GM23338 (cell line): ENCODE data around the gene TRDMT1.

Source experiments
- CREB1 ChIP-seq: fragments of 250-450 bp; sonication (Bioruptor Pico); IDR thresholded peaks from 2 replicates; pipeline ENCODE4 v1.5.0; 2020; ENCODE audit warnings: low read depth, mild to moderate bottlenecking, moderate library complexity
- EZH2 ChIP-seq: fragments of 200-600 bp; sonication (generic); IDR thresholded peaks from one replicate; pipeline ENCODE4 v1.8.0; 2017; ENCODE audit warnings: antibody characterized with exemption, mild to moderate bottlenecking, low read depth; ENCODE audit not compliant: unreplicated experiment
- EZH2phosphoT487 ChIP-seq: fragments of 200-600 bp; sonication (generic); IDR thresholded peaks from one replicate; pipeline ENCODE4 v1.8.1; 2018; ENCODE audit warnings: antibody characterized with exemption; ENCODE audit not compliant: unreplicated experiment
- POLR2AphosphoS5 ChIP-seq: IDR thresholded peaks from 2 replicates; pipeline ENCODE4 v1.6.1; 2016; ENCODE audit warnings: antibody characterized with exemption, low read depth
- ZNF114 ChIP-seq: fragments of 250-450 bp; sonication (Bioruptor Pico); IDR thresholded peaks from 2 replicates; pipeline ENCODE4 v1.5.0; 2020; ENCODE audit warnings: mild to moderate bottlenecking, moderate library complexity
- TF ChIP-seq, protein P1 (sequence below), 2 experiments: fragments of 200-600 bp in 1 of 2; sonication (generic) in 1 of 2; conservative IDR thresholded peaks; 2 replicates each; pipeline versions ENCODE4 v1.5.1 to v1.6.1; 2016 to 2017; ENCODE audit warnings: antibody characterized with exemption in 2 of 2, low read depth in 2 of 2, mild to moderate bottlenecking in 2 of 2, moderate library complexity in 1 of 2

DNA sequence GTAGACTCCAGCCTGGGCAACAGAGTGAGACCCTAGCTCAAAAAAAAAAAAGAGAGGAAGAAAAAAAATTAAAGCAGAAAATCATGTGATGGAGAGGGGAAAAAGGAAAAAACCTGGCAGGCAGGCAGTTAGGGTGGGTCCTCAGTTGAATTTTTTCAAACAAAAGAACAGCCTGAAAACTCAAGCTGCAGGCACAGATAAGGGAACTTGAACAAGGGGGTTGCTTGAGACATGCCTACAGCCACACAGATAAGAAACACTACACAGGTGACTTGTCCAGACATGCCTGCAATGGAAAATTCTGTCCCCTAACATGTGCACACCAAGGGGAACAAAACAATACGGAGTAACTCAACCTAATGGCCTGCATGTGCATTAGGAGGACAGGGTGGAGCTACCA lies 45.7 kb upstream of the TRDMT1 start:
- TF ChIP-seq, protein P1, sequence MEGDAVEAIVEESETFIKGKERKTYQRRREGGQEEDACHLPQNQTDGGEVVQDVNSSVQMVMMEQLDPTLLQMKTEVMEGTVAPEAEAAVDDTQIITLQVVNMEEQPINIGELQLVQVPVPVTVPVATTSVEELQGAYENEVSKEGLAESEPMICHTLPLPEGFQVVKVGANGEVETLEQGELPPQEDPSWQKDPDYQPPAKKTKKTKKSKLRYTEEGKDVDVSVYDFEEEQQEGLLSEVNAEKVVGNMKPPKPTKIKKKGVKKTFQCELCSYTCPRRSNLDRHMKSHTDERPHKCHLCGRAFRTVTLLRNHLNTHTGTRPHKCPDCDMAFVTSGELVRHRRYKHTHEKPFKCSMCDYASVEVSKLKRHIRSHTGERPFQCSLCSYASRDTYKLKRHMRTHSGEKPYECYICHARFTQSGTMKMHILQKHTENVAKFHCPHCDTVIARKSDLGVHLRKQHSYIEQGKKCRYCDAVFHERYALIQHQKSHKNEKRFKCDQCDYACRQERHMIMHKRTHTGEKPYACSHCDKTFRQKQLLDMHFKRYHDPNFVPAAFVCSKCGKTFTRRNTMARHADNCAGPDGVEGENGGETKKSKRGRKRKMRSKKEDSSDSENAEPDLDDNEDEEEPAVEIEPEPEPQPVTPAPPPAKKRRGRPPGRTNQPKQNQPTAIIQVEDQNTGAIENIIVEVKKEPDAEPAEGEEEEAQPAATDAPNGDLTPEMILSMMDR (conservative IDR thresholded peaks at IDR 0.05; ENCODE audit: low read depth in 2 of 2): no peak
- TF ChIP-seq EZH2: no peak
- TF ChIP-seq CREB1 (CRISPR knock-in tag): no peak
- no peak for TF ChIP-seq POLR2AphosphoS5
- TF ChIP-seq ZNF114 (CRISPR knock-in tag): no peak
- TF ChIP-seq EZH2phosphoT487: no peak
